HCT116 (cell line): ENCODE measurements around the gene TMEM135.

Source experiments
- CTCF ChIP-seq, 3 experiments: fragments of 200-600 bp in 1 of 3; sonication (generic) in 1 of 3; IDR thresholded peaks in 2 of 3; conservative IDR thresholded peaks in 1 of 3; 2 replicates each; pipeline ENCODE4 v1.5.1; 2012 to 2017; ENCODE audit warnings: low read depth in 2 of 3, low read length in 2 of 3, antibody characterized with exemption in 1 of 3, borderline replicate concordance in 1 of 3, control low read depth in 1 of 3, mild to moderate bottlenecking in 1 of 3, mixed read lengths in 1 of 3, mixed run types in 1 of 3, moderate library complexity in 1 of 3; ENCODE audit not compliant: insufficient read depth in 1 of 3
- EZH2 ChIP-seq: fragments of 200-600 bp; sonication (generic); IDR thresholded peaks from 2 replicates; pipeline ENCODE4 v1.6.1; 2017; ENCODE audit warnings: antibody characterized with exemption, mixed run types
- FOSL1 ChIP-seq: IDR thresholded peaks from 2 replicates; pipeline ENCODE4 v1.6.1; 2012; ENCODE audit warnings: low read depth
- POLR2A ChIP-seq: IDR thresholded peaks from 2 replicates; pipeline ENCODE4 v1.7.0; 2011; ENCODE audit warnings: borderline replicate concordance; ENCODE audit not compliant: insufficient read depth, insufficient read length; ENCODE audit errors: extremely low read depth
- SP1 ChIP-seq: IDR thresholded peaks from 2 replicates; pipeline ENCODE4 v1.6.1; 2012; ENCODE audit warnings: low read depth
- ZFX ChIP-seq: fragments of 450-650 bp; IDR thresholded peaks from 2 replicates; pipeline ENCODE4 v1.6.1; 2017

GRCh38 chr11:87228820-87229219 is 191.1 kb downstream of the TMEM135 start:
- TF ChIP-seq EZH2 (no peak), POLR2A (no peak), FOSL1 (no peak), CTCF (IDR thresholded peaks at IDR 0.05 in 2 of 3, conservative IDR thresholded peaks at IDR 0.05 in 1 of 3; ENCODE audit: borderline replicate concordance in 1 of 3, insufficient read depth in 1 of 3, low read depth in 2 of 3, low read length in 2 of 3) (no peak), SP1 (no peak), ZFX (no peak)
